Activated T-helper 17 cell treated with anti-CD3 and anti-CD28 coated beads, Interleukin-2, amount 50 U/mL, for 72 hours (primary cell): Measurements from ENCODE around the gene SLC16A12. TPM values are rescaled to one million over a fixed set of nuclear protein-coding genes. Genes with fewer than 3 reads are reported as not detected.

Experiments
- ATAC-seq: fragments of 150-1000 bp; cut with Tn5 transposase; replicated peaks from 2 replicates; pipeline ENCODE4 v1.10.0; 2021; ENCODE audit warnings: mild to moderate bottlenecking, moderate library complexity
- H3K27ac Mint-ChIP-seq: one replicate; pipeline ENCODE4 v1.8.0; 2022; ENCODE audit warnings: mixed read lengths
- H3K27me3 Mint-ChIP-seq: one replicate; pipeline ENCODE4 v1.8.0; 2022; ENCODE audit warnings: mixed read lengths
- H3K36me3 Mint-ChIP-seq: one replicate; pipeline ENCODE4 v1.8.0; 2022; ENCODE audit warnings: low read depth, mild to moderate bottlenecking, mixed read lengths
- H3K4me1 Mint-ChIP-seq: one replicate; pipeline ENCODE4 v1.8.0; 2022; ENCODE audit warnings: mixed read lengths
- H3K4me3 Mint-ChIP-seq: one replicate; pipeline ENCODE4 v1.8.0; 2022; ENCODE audit warnings: mild to moderate bottlenecking, mixed read lengths
- H3K9me3 Mint-ChIP-seq: one replicate; pipeline ENCODE4 v1.8.0; 2022; ENCODE audit warnings: mixed read lengths
- total RNA-seq, 2 donors: library from RNA; stranded (reverse); gene quantifications; one replicate each; pipeline ENCODE4 v1.2.3, GENCODE V29; 2022

The SLC16A12 gene
- total RNA-seq, 2 donors from 2014 or later: not detected

GRCh38 chr10:89513206-89513605 lies 22.2 kb downstream of the SLC16A12 start:
- Mint-ChIP-seq H3K27me3 (no peaks in the 10 kb centered on the region), H3K4me3 (no peak overlapping the region), H3K9me3 (no peaks in the 10 kb centered on the region), H3K36me3 (no peaks in the 10 kb centered on the region), H3K4me1 (no peaks in the 10 kb centered on the region), H3K27ac (no peak overlapping the region)
- ATAC-seq: no peak

DNA sequence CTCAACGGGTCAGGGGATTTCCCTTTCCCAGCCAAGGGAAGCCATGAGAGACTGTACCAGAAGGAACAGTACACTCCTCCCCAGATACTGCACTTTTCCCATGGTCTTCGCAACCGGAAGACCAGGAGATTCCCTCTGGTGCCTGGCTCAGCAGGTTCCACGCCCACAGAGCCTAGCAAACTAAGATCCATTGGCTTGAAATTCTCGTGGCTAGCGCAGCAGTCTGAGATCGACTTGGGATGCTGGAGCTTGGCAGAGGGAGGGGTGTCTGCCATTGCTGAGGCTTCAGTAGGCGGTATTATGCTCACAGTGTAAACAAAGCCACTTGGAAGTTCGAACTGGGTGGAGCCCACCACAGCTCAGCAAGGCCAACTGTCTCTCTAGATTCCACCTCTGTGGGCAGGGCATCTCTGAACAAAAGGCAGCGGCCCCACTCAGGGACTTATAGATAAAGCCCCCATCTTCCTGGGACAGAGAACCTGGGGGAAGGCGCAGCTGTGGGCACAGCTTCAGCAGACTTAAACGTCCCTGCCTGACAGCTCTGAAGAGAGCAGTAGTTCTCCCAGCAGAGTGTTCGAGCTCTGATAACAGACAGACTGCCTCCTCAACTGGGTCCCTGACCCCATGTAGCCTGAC lies 29.6 kb downstream of the SLC16A12 start:
- no peak overlapping the region for H3K4me3 Mint-ChIP-seq
- no peaks in the 10 kb centered on the region for H3K4me1 Mint-ChIP-seq
- no peak for ATAC-seq
- H3K27ac Mint-ChIP-seq: no peak overlapping the region
- no peaks in the 10 kb centered on the region for H3K9me3 Mint-ChIP-seq
- no peaks in the 10 kb centered on the region for H3K36me3 Mint-ChIP-seq
- no peaks in the 10 kb centered on the region for H3K27me3 Mint-ChIP-seq

DNA sequence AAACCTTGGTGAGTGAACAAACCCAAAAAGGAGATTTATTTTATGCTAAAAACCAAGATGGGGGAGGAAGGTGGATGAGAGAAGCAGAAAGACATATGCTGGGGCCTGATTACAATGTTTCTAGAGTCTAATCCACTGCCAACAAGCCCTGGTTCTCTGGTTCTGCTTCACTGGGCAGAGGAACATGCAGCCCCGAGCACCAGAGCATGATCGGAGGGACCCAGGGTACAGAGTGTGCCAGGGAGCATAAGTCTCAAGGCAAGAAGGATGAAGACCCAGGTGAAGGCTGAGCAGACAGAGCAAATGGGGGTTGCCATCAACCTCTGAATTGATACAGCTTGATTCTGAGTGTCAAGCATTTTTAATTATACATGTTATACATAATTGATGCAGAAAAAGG lies 30.7 kb downstream of the SLC16A12 start:
- H3K9me3 Mint-ChIP-seq: no peaks in the 10 kb centered on the region
- H3K27me3 Mint-ChIP-seq: no peaks in the 10 kb centered on the region
- H3K27ac Mint-ChIP-seq: no peak overlapping the region
- no peak overlapping the region for H3K4me3 Mint-ChIP-seq
- H3K36me3 Mint-ChIP-seq: no peaks in the 10 kb centered on the region
- ATAC-seq: no peak
- no peaks in the 10 kb centered on the region for H3K4me1 Mint-ChIP-seq

DNA sequence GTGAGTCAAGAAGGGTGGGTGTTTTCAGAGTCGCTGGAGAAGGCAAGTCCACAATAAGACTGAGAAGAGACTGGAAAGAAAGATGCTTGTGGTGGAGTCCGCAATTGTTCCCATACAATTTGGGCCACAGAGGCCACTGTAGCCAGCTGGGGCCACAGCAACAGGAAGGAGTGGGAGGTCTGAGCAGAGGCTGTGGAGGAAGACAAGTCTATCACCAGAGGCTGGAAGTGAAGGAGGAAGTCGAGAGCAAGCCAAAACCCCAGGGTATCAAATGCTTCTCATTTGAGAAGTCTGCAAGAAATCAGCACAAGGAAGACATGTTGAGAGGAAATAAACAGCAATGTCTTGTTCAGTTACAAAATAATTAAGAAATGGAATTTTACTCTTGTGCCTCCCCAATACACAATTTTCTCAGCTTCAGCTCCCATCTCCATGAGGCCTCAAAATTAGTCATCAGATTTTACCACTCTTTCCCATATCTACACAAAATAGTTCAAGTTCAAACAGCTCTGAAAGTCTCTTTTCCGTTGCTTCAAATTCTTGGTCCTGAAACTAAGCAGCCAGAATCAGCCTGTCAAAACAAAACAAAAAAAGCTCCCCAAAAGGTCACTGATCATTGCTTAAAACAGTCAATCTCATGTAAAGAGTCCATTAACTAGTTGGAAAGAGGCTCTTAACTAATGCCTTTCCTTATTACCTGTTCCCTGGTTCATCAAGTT lies 31.6 kb downstream of the SLC16A12 start:
- no peak overlapping the region for H3K27ac Mint-ChIP-seq
- H3K4me3 Mint-ChIP-seq: no peak overlapping the region
- H3K27me3 Mint-ChIP-seq: no peaks in the 10 kb centered on the region
- no peaks in the 10 kb centered on the region for H3K36me3 Mint-ChIP-seq
- ATAC-seq: peak; percentile 18
- H3K9me3 Mint-ChIP-seq: no peaks in the 10 kb centered on the region
- no peaks in the 10 kb centered on the region for H3K4me1 Mint-ChIP-seq

DNA sequence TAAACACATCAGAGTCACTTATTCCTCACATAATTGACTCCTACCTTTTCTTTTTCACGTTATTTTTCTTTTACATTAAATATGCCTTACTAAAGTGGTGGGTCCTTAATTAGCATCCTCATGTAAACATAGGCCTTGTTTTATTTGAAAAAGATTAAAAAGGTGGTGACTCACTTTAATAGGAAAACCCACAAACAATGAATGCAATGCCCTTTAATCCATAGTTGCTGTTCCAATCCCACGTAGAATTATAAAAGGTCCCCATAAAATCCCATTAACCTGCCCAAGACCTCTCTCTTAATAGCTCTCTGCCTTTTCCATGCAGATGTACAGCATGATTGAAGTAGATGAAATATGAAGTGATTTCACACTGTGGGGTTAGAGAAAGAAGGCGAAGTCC lies 32.2 kb downstream of the SLC16A12 start:
- no peaks in the 10 kb centered on the region for H3K9me3 Mint-ChIP-seq
- H3K27ac Mint-ChIP-seq: no peak overlapping the region
- ATAC-seq: no peak
- H3K36me3 Mint-ChIP-seq: no peaks in the 10 kb centered on the region
- H3K27me3 Mint-ChIP-seq: no peaks in the 10 kb centered on the region
- H3K4me1 Mint-ChIP-seq: no peaks in the 10 kb centered on the region
- no peak overlapping the region for H3K4me3 Mint-ChIP-seq

- H3K27ac Mint-ChIP-seq: no peak overlapping the region
- no peaks in the 10 kb centered on the region for H3K4me1 Mint-ChIP-seq
- H3K36me3 Mint-ChIP-seq: no peaks in the 10 kb centered on the region
- no peaks in the 10 kb centered on the region for H3K27me3 Mint-ChIP-seq
- H3K9me3 Mint-ChIP-seq: no peaks in the 10 kb centered on the region
- ATAC-seq: no peak
- no peak overlapping the region for H3K4me3 Mint-ChIP-seq
Measured at GRCh38 chr10:89502549-89502948, 32.8 kb downstream of the SLC16A12 start.

DNA sequence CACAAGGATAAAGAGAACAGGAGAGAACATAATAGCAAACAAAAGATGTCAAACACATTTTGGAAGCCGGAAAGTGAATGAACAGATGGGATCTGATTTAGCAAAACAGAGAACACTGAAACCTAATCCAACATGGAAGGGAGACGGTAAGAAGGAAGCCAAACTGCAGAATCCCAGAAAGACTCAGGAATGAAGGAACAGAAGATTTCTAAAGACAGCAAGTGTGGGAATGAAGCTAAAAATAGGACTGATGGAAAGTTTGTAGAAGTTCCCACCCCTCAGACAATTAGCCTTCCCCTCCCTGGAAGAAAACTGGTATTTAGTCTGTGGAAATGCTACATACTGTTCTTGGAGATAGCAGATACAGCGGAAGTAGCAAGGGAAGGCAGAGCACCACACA lies 40.8 kb downstream of the SLC16A12 start:
- no peak for ATAC-seq
- H3K4me1 Mint-ChIP-seq: no peaks in the 10 kb centered on the region
- no peak overlapping the region for H3K4me3 Mint-ChIP-seq
- no peaks in the 10 kb centered on the region for H3K9me3 Mint-ChIP-seq
- no peak overlapping the region for H3K27ac Mint-ChIP-seq
- H3K27me3 Mint-ChIP-seq: peaks cover 26% of the 10 kb centered on the region
- H3K36me3 Mint-ChIP-seq: no peaks in the 10 kb centered on the region

- no peaks in the 10 kb centered on the region for H3K4me1 Mint-ChIP-seq
- no peak overlapping the region for H3K4me3 Mint-ChIP-seq
- no peaks in the 10 kb centered on the region for H3K36me3 Mint-ChIP-seq
- no peak for ATAC-seq
- no peaks in the 10 kb centered on the region for H3K9me3 Mint-ChIP-seq
- peaks cover 26% of the 10 kb centered on the region for H3K27me3 Mint-ChIP-seq
- no peak overlapping the region for H3K27ac Mint-ChIP-seq
Measured at GRCh38 chr10:89494068-89494467, 41.3 kb downstream of the SLC16A12 start.

- Mint-ChIP-seq H3K4me3 (no peak overlapping the region), H3K27ac (no peak overlapping the region), H3K9me3 (no peaks in the 10 kb centered on the region), H3K36me3 (no peaks in the 10 kb centered on the region), H3K4me1 (no peaks in the 10 kb centered on the region), H3K27me3 (peaks cover 26% of the 10 kb centered on the region)
- no peak for ATAC-seq
Measured at GRCh38 chr10:89491932-89492331, 43.5 kb downstream of the SLC16A12 start.

DNA sequence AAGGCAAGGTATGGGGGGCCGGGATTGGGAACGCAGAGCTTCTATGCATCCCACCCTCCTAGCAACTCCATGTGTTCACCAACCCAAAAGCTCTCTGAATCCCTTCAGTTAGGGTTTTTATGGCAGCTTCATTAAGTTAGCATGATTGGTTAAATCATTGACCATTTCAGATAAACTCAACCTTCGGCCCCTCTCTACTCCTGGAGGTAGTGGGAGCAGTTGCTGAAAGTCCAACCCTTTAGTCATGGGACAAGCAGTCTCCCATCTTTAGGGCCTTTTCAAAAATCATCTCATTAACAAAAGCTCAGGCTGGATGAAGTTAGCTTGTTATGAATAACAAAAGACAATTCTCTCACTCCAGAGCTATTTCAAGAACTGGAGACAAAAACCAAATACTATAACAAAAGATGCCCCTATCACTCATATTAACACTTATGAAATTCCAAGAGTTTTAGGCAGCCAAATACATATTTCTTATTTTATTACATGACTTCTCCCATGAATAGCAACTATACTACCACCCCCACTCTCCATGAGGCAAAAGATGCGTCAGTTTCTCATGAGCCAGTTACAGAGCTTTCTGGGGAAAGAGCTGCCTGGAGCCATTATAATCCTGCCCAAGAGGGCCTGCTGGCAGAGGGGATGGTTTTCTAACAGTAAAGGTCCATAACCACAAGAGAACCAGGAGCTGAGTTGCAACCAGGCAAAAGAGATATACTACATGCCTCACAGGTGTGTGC lies 44.6 kb downstream of the SLC16A12 start:
- no peak for ATAC-seq
- Mint-ChIP-seq H3K4me1 (no peaks in the 10 kb centered on the region), H3K36me3 (no peaks in the 10 kb centered on the region), H3K9me3 (no peaks in the 10 kb centered on the region), H3K4me3 (no peak overlapping the region), H3K27me3 (peaks cover 20% of the 10 kb centered on the region), H3K27ac (no peak overlapping the region)

GRCh38 chr10:89482256-89482655 lies 53.1 kb downstream of the SLC16A12 start:
- peaks cover 30% of the 10 kb centered on the region for H3K27me3 Mint-ChIP-seq
- H3K9me3 Mint-ChIP-seq: no peaks in the 10 kb centered on the region
- no peak for ATAC-seq
- H3K4me1 Mint-ChIP-seq: no peaks in the 10 kb centered on the region
- no peak overlapping the region for H3K4me3 Mint-ChIP-seq
- no peak overlapping the region for H3K27ac Mint-ChIP-seq
- no peaks in the 10 kb centered on the region for H3K36me3 Mint-ChIP-seq

- H3K4me1 Mint-ChIP-seq: no peaks in the 10 kb centered on the region
- no peak for ATAC-seq
- H3K4me3 Mint-ChIP-seq: no peak overlapping the region
- no peak overlapping the region for H3K27ac Mint-ChIP-seq
- H3K27me3 Mint-ChIP-seq: peaks cover 30% of the 10 kb centered on the region
- H3K9me3 Mint-ChIP-seq: no peaks in the 10 kb centered on the region
- no peaks in the 10 kb centered on the region for H3K36me3 Mint-ChIP-seq
Measured at GRCh38 chr10:89481662-89482061, 53.7 kb downstream of the SLC16A12 start.

DNA sequence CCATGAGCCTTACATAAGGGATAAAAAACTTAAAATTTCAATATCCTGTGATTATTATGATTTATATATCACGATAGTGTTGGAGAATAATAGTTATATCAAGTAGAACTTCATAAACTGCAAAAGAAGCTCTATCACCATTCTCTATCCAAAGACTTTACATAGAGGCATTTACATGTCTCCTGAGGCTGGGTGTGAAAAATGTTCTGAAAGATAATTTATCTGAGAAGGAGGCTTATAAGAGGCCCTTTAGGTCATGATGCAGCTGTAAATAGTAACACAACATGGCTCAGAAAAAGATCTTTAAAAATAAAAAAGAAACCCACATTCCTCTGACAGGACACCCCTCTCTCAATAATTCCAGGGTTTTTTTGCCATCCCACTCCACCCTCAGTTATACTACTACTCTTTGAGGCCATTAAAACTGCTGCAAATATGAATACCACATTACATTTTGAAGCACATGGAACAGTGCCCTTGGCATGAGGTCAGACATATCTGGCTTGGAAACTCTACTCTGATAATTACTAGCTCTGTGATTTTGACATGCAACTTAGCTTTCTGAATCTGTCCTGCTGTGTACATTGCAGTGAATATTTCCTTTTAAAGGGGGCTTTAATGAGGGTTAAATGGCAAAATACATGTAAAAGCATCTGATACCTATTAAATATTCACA lies 55.5 kb downstream of the SLC16A12 start:
- ATAC-seq: no peak
- Mint-ChIP-seq H3K27ac (no peak overlapping the region), H3K4me1 (no peaks in the 10 kb centered on the region), H3K36me3 (no peaks in the 10 kb centered on the region), H3K9me3 (no peaks in the 10 kb centered on the region), H3K27me3 (peaks cover 26% of the 10 kb centered on the region), H3K4me3 (no peak overlapping the region)

DNA sequence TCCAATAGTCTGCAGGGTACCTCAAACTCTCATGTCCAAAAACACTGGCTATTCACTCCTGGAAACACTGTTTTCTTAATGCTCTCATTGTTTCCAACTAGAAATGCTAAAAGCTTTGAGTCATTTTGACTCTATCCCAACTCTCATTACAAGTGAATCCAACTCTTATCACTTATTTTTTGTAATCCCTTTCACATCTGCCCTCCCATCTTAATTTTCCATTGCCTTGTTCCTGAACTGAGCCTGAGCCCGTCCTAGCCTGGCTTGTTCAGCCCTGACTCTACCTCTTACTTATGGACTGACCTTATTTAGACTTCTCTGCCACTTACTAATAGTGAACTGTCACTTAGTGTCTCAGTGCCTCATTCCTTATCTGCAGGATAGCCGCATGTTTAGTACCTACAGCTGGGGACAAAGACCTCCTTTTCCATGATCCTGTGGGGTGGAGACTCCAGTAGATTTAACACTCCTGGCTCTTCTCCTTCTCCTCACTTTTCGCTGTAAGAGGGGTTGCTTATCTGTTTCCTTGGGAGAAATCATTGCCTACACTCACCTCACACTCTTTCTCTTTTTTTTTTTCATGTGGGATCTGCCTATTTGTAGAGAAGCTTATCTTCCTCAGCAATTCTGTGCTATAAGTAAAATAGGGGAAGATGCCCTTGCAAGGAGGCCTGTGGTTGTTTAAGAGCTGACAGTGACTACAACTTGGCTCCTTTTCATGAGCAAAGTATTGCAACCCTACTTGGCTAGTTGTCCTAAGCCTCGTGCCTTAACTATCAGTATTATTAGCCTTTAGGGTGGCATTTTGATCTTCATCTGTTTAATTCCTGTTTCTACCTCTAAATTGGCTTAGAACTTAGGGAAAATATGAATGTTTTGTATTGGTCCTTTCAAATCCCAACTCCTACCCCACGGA lies 56.4 kb downstream of the SLC16A12 start:
- Mint-ChIP-seq H3K4me1 (no peaks in the 10 kb centered on the region), H3K9me3 (no peaks in the 10 kb centered on the region), H3K36me3 (no peaks in the 10 kb centered on the region), H3K4me3 (no peak overlapping the region), H3K27me3 (peaks cover 30% of the 10 kb centered on the region), H3K27ac (no peak overlapping the region)
- ATAC-seq: no peak
